Activated CD4-positive, CD25-positive, alpha-beta regulatory T cell (primary cell): Measurements from ENCODE around the gene PYY.
"Not testable (repeated sequence)": the region's sequence is repeated elsewhere in the genome, so short reads cannot be mapped to it uniquely, and the experiment has no call there.

Experiments
- DNase-seq, 4 experiments: peaks; one replicate each; lab custom pipeline; 2025; lab: John Stamatoyannopoulos, UW

PYY gene

DNA sequence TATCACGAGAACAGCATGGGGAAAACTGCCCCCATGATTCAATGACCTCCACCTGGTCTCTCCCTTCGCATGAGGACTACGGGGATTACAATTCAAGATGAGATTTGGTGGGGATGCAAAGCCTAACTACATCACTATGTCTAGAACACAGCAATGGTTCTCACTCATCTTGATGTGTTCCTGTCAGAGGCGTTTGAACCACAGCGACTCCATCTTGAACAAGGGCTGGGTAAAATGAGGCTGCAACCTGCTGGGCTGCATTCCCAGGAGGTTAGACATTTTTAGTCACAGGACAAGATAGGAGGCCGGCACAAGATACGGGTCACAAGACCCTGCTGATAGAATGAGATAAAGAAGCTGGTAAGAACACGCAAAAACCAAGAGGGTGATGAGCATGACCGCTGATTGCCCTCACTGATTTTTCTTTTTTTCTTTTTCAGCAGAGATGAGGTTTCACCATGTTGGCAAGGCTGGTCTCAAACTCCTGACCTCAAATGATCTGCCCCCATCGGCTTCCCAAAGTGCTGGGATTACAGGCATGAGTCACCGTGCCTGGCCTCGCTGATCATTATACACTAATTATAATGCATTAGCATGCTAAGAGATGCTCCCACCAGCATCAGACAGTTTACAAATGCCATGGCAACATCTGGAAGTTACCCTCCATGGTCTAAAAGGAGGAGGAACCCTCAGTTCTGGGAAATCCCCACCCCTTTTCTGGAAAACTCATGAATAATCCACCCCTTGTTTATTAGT is 8.5 kb downstream of the PYY start:
- no peak for DNase-seq

DNA sequence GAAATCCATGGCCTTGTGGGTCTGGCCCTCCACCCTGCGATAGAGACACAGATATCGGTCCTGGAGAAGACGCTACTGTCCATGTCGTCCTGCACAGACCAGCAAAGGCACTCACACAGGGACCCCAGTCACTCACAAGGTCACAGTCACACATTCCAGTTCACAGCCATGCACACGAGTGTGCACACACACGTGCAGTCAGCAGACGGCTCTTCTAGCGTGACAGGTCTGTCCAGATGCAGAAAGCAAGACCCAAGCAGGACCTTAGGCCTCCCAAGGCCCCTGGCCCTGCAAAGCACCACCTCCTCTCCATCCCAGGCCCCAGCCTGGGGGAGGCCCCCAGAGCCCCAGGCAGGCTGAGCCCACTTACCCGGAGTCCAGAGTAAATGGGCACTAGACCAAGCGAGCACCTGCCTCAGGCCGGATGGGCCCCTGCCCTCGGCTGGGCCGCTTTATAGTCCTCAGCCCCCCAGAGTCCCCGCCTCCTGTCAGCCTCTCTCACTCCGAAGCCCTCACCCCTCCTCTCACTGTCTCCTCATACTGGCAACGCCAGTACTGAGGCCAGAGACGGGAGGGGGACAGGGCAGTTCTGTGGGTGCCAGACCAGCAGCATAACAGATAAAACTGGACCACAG is 11.6 kb downstream of the PYY start, which contains the start of gene PPY:
TSS of gene PPY (minus strand) at position 426 of the 635 bp plus-strand sequence. CDS start 822 bp downstream, outside the sequence.
- DNase-seq = no peak

DNA sequence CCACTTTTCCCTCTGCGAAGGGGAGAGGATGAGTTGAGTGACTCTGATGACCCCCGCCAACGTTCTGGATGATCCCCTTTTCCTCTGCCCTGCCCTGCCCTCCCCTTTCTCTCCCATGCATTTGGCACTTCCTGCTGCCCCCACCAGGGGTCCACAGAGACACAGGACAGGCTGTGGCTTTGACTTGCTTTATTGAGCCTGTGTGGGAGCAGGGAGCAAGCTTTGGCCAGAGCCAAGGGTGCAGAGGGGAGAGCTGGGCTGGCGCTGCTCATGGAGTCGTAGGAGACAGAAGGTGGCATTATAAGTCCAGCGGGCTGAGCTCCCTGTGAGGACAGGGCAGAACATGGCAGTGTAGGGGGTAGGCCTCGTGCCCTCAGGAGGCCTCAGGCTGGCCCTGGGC is 13.1 kb downstream of the PYY start:
- no peak for DNase-seq

DNA sequence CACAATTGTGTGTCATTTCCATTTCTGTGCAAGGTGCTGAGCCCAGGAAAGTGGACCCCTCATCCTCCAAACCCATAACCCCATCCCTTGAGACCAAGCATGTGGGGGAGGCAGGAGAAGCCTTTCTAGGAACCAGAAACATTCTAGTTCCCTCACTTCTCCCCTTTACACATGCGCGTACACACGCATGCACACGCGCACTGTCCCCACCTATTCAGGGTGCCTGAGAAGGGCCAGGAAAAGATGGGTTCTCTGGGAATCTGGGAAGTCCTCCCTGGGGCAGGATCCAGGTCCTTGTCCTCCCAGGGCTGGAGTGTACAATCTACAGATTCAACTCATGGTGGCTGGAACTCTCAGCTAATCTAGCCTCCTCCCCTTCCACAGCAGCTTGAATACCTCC is 13.9 kb downstream of the PYY start:
- no peak for DNase-seq

DNA sequence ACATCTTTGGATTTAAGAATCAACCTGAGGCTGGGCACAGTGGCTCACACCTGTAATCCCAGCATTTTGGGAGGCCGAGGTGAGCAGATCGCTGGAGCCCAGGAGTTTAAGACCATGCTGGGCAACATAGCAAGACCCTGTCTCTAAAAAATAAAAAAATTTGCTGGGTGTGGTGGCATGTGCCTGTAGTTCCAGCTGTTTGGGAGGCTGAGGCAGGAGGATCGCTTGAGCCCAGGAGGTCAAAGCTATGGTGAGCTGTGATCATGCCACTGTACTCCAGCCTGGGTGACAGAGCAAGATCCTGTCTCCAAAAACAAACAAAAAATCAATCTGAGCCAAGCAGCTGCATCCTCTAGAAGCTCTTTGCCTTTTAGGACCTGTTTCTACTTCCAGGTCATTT is 14.3 kb downstream of the PYY start:
- not testable (repeated sequence) for DNase-seq

DNA sequence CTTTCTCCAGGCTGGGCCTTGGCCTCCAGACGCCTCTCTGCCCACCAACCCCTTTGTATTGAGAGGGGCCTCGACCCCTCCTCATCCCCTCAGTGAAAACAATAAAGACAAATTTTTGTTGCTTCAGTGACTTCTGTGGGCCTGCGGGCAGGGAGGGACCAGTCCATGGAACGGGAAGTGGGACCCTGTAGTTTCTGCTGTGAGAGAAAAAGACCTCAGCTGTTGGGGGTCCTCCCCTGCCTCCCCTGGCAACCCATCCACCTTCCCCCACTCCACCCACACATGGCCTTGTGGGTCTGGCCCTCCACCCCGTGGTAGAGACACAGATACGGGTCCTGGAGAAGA is 14.9 kb downstream of the PYY start:
- no peak for DNase-seq

DNA sequence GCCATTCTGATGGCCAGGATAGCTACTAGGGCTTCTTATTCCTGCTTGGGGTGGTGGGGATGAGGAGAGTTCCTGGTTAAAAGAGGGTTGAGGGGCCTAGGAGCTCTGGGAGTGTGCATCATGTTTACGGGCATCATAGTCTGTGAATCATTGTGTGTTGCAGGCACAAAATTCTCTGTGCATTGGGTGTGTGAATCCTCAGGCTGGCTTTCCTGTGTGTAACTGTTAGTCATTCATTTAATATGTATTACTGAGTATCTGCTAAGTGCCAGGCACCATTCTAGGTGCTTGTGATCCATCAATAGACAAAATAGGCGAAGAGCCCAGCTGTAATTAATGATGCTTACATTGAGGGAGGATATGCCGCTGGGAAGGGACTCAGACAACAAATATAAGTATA is 17.3 kb downstream of the PYY start:
- DNase-seq = no peak

DNA sequence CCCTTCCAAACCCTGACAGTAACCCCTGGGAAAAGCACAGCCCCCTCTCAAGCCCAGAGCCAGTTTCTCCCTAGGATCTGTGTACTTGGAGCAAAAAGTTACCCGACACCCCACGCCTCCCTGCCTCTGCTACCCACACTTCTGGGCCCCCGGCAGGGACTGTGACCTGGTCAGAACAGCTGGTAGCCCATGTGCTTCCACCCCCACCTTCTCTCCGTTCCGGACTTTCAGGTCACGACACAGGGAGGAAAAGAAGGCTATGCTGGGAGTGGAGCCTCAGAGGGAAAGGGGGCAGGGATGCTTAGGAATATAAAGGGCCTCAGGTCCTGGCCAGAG is 17.8 kb downstream of the PYY start:
- no peak for DNase-seq

DNA sequence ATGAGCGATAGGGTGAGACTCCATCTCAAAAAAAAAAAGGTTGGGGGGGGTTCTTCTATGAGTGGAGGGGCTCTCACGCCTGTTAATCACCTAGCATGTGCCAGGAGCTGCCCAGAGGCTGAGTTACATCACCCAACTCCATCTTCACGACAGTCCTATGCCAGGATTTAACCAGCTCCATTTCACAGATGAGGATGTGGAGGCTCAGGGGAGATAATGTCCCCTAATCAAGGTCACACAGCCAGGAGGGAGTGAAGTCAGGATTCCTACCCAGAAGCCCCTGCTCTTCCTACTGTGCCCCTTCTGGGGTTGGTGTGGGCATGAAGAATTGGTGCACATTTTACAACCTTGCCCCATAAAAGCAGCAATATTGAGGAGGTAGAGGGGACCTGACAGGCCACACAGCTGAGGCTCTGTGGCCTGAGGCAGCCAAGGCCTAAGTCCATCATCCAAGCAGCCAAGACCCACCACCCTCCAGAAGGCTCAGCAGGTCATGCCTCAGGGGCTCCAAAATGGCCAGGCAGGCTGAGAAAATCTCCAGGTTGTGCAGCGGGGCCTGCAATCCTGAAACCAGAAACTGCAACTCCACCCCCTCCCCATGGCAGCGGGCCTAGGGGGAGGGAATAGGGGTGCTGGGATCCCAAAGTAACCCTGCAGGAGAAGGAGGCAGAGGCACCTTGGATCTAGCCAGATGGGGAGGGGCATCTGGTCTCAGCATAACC is 18.4 kb downstream of the PYY start:
- DNase-seq = no peak

DNA sequence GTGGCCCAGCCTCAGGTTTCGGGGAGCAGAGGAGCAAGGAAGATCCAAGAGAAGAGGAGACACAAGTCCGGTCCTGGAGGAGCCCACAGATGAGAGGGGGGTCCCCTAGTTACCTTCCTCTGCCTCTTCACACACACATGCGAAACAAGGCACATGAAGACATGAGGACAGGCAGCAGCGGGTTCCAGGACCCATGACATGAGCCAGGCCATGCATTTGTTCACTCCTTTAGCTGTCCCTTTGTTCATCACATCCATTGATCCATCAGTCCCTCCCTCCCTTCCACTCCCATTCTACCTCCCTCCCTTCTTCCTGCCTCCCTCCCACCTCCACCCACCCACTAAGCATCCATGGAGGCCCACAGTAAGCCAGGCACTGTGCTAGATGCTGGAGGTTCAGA is 20.8 kb downstream of the PYY start:
- DNase-seq = no peak

DNA sequence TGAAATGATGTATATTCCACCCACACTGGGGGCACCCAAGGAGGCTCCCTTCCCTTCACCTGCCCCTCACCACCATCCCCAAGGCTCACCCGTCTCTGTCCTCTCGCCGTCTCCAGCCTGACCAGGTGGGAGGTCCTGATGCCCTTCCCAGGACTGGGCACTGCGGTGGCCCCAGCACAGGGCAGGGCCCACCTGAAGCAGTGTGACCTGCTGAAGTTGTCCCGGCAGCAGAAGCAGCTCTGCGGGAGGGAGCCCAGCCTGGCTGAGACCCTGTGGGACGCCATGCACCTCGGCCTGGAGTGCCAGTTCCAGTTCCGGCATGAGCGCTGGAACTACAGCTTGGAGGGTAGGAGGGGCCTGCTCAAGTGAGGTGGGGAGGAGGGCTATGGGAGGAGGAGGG is 21.4 kb downstream of the PYY start:
- DNase-seq = no peak

DNA sequence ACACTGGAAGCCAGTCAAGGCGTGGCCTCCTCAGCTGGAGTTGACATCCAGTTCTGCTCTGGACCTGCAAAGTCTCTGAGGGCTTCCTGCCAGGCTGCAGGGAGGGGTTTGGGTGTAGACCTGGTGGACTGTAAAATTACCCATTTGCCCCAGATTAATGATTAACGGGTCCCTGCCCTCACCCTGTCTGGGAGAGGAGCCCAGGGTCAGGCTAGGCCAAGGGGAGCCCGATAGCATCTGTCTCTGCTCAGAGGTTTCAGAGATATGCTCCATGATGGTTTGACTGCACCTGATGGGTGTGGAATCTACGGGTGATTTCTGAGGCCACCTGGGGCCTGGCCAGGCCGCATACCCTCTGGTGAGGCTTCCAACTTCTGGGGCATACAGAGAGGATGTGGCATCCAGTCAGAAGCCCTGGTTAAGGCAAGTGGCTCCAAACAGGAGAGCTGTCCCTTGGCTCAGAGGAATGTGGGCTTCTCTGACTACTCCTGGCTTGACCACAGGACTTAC is 22.6 kb downstream of the PYY start:
- DNase-seq = no peak

DNA sequence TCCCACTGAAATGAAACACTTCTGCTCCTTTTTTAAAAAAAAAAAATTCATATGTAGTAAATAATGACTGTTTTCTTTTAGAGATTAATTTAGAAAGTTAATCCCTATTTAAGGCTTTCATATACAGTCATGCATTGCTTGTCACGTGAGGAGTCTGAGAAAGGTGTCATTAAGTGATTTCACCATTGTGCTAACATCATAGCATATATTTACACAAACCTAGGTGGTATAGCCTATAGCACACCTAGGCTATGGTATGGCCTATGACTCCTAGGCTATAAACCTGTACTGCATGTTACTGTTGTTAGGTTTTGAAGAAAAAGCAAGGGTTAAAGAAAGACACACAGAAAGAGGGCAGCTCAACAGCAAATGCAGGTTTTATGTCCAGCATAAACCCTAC is 25.1 kb downstream of the PYY start:
- DNase-seq = no peak

DNA sequence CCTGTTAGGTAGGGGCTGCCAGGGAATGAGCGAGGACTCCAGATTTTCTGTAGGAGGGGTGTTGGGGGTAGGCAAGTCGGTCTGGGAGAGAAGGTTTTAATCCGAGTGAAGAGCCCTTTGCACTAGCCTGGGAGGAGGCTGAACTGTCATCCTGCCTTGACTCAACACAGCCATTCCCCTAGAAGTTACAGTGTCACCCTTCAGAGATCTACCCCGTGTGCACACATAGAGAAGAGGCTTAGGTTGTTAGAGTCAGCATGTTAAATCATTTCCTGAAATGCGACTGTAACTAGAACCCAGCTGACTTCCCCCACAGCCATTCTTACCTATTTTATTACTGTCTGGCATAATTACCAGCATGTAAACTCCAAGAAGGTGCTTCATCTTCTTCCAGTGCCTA is 25.8 kb downstream of the PYY start:
- DNase-seq = not testable (repeated sequence)

DNA sequence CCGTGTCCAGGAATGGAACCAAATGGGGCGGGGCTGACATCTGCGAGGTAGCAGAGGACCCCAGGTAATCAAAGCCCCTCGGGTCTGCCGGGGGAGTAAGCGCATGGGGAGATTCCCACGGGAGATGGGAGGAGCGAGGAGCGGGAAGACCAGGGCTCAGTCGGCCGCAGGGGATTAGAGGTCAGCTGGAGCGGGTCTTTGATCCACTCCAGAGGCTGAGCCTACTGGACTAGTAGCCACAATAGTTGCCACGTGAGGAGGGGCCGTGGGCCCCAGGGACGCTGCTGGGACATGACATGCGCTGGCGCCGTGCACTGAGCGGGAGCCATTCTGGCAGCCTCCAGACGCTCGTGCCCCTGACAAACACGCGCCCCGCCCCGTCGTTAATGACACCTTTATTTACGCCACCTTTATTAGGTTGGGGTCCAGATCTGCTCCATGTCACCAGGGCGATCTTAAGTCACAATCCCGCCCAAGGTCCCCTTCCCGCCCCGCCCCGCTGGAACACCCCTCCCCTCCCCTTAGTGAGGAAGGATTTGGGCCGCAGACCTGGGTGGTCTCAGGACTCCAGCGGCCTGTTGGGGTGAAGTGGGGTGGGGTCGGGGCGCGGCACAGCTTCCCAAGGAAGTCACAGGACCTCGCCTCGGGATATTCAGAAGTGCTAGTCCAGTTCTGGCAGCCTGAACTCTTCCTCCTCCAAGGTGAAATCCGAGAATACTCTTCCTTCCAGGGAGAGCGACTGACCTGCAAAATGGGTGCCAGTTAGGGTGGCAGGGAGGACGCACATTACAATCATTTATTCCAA is 26.5 kb downstream of the PYY start:
- no peak for DNase-seq

DNA sequence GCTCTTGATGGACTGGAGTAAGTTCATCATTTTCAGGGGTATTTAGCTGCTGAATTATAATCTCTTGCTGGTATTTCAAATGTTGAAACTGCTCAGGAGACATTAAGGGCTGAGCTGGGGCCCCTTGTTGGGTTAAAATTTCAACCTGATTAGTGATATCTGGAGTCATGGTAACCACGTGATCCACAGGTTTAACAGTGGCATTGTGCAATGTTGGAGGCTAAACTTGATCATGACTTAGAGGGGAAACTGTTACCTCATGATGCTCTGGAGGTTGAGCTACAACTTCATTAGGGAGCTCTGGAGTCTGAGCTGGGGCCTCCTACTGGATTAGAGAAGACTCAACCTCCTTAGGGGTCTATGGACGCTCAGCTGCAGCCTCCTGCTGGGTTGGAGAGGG is 29.2 kb downstream of the PYY start:
- DNase-seq = no peak

DNA sequence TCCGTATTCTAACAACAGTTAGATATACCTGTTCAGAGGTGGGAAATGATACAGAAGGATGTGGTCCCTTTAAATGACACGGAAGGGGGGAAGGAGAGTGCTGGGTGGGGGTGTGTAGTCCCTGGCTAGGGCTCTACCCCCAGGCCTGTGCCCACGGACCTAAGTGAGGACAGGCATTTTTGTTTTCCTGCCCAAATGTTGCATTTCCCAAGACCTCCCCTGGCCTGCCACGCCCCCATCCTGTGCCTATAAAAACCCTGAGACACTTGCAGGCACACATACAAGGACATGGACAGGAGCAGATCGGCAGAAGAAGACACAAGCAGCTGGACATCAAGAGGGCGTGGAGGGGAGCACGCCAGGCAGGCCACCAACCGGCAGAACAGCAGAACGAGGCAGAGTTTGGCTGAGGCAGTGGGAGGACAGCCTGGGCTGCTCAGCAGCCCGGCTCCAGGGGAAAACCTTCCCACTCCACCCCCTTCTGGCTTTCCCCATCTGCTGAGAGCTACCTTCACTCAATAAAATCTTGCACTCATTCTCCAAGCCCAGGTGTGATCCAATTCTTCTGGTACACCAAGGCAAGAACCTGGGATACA is 33.1 kb downstream of the PYY start:
- no peak for DNase-seq

DNA sequence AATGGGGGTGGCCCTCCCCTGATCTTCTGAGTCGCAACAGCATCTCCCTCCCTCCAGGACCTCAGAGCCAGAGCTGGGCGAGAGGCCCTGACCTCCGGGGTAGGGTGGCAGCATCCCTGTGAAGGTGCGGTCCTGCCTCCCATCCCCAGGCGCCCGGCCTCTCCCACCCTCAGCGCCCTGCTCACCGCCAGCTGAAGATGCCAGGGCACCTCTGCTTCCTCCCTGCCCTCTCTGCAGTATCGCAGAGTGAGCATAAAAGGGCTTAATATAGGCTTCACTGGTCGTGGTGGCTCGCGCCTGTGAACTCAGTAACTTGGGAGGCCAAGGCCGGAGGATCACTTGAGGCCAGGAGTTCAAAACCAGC is 35.7 kb downstream of the PYY start:
- DNase-seq = no peak

DNA sequence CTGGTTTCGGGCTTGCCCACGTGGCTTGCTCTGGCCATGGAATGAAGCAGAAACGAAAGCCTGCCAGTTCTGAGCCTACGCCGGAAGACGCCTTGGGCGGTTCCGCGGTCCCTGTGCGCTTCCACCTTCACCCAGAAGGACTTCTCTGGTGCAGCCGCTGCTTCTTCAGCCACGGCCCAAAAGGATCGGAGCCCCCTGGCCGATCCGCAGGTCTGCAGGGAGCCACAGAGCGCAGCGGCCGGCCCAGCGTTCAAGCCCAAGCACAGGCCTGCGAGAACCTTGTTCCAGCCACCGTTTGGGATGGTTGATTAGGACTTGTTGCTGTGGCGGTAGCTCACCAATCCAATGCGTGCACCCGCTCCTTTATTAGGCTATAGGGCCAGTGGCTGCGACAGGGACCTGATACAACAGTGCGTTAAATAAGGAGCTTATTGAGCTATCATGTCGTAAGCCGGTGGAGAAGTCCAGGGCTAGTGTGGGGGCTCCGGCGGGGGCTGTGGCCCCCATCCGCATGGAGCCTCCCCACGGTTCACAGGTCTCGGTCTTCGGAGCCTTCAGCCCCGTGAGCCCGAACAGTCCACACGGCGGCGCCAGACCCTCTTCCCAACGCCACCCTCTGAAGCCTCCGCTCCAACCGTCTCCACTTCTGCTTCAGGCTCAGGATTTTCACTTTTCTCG is 36.3 kb downstream of the PYY start:
- peak in 1 of 4 experiments; percentile 8 for DNase-seq

DNA sequence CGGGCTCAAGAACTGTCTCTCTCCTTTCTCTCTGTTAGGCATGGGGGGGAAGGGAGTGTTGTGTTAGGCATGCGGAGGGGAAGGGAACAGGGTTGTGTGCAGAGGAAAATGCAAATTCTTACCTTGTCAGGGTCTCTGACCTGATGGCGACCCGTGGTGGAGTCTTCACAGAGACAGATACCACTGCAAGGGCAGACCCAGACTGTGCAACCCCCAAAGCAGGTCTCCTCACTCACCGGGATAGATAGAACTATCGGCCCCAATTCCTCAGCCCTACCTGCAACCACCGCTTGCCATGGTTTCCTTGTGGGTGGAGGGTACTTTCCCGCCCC is 36.8 kb downstream of the PYY start:
- no peak for DNase-seq

DNA sequence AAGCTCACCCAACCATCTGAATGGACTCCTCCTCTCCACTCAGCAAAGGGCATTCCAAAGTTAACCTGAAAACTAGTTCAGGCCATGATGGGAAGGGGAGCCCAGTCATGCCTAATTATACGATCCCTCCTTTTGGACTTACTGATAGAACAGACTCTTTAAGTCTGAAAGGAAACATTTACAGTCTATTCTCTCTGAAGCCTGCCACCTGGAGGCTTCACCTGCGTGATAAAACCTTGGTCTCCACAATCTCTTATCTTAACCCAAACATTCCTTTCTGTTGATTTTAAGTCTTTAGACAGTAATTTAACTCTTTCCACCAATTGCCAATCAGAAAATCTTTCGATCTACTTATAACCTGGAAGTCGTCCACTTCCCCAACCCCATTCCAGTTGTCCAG is 37.4 kb downstream of the PYY start:
- DNase-seq = no peak

DNA sequence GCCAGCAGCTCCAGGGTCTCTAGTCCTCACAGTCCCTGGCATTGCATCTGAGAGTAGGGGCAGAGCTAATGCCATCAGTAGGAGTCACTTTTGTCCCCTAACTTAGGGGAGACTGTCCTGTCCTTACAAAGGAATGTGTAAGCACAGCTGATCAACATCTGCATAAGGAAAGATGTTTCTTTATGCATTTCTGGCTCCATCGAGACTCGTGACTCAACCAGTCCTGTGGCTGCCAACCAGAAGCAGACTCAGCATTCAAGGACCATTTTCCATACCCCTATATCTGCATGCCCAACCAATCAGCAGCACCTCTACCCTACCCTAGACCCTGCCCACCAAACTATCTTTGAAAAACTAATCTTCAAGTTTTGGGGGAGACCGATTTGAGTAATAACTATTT is 38.2 kb downstream of the PYY start:
- no peak for DNase-seq
